KBM-7 (cell line): ENCODE measurements around the gene NDFIP1.
"Not testable (repeated sequence)": the region's sequence is repeated elsewhere in the genome, so short reads cannot be mapped to it uniquely, and the experiment has no call there.

Source experiments
- DNase-seq: peaks from one replicate; pipeline ENCODE4 v3.0.0-alpha.2; 2015
- in situ Hi-C: fragments of 300-500 bp; cut with MboI; formaldehyde crosslinking; loops from 2 replicates; pipeline ENCODE4 v1.14.3; 2020; ENCODE audit warnings: low sequenced_read_pairs, low pct_unique_long_range_greater_than_20kb, mixed read lengths

NDFIP1 gene

GRCh38 chr5:142145106-142145900, 36.7 kb downstream of the NDFIP1 start:
- in situ Hi-C loops, result loop anchor here (25.0 kb wide), 1 partner anchor 133 kb away; the partner anchor contains the start of gene GNPDA1
- peak; percentile 81 for DNase-seq

GRCh38 chr5:142149363-142149762, 40.8 kb downstream of the NDFIP1 start:
- in situ Hi-C loops, result loop anchor here (25.0 kb wide), 1 partner anchor 137 kb away; the partner anchor contains the start of gene GNPDA1
- DNase-seq, result no peak

GRCh38 chr5:142150431-142150830, 41.9 kb downstream of the NDFIP1 start:
- in situ Hi-C loops, result loop anchor here (25.0 kb wide), 1 partner anchor 537 kb away; the partner anchor contains the start of gene FGF1
- no peak for DNase-seq

GRCh38 chr5:142151436-142152383, 43.1 kb downstream of the NDFIP1 start:
- in situ Hi-C loops, result loop anchor here (25.0 kb wide), 1 partner anchor 536 kb away; the partner anchor contains the start of gene FGF1
- peak; percentile 69 for DNase-seq

- in situ Hi-C loops, result loop anchor here (25.0 kb wide), 1 partner anchor 535 kb away; the partner anchor contains the start of gene FGF1
Observed at GRCh38 chr5:142152384-142152732, 43.8 kb downstream of the NDFIP1 start.

GRCh38 chr5:142153674-142154448, 45.3 kb downstream of the NDFIP1 start:
- in situ Hi-C loops, result loop anchor here (25.0 kb wide), 1 partner anchor 533 kb away; the partner anchor contains the start of gene FGF1
- DNase-seq, result no peak

More at GRCh38 chr5:142152384-142152732, 43.8 kb downstream of the NDFIP1 start:
- DNase-seq, result no peak

GRCh38 chr5:142154449-142154841, 45.9 kb downstream of the NDFIP1 start:
- in situ Hi-C loops, result loop anchor here (25.0 kb wide), 1 partner anchor 533 kb away; the partner anchor contains the start of gene FGF1
- DNase-seq, result not testable (repeated sequence)

- no peak for DNase-seq
- in situ Hi-C loops, result loop anchor here (25.0 kb wide), 1 partner anchor 530 kb away; the partner anchor contains the start of gene FGF1
Observed at GRCh38 chr5:142156839-142157463, 48.4 kb downstream of the NDFIP1 start.

- in situ Hi-C loops, result loop anchor here (25.0 kb wide), 1 partner anchor 528 kb away; the partner anchor contains the start of gene FGF1
- DNase-seq, result no peak
Observed at GRCh38 chr5:142159354-142159753, 50.8 kb downstream of the NDFIP1 start.

- in situ Hi-C loops, result loop anchor here (25.0 kb wide), 1 partner anchor 523 kb away; the partner anchor contains the start of gene FGF1
- DNase-seq, result no peak
Observed at GRCh38 chr5:142164315-142164714, 55.7 kb downstream of the NDFIP1 start.

- no peak for DNase-seq
- in situ Hi-C loops, result loop anchor here (25.0 kb wide), 1 partner anchor 521 kb away; the partner anchor contains the start of gene FGF1
Observed at GRCh38 chr5:142166754-142167153, 58.2 kb downstream of the NDFIP1 start.

GRCh38 chr5:142167458-142167857, 58.9 kb downstream of the NDFIP1 start:
- in situ Hi-C loops, result loop anchor here (25.0 kb wide), 1 partner anchor 520 kb away; the partner anchor contains the start of gene FGF1
- DNase-seq, result no peak

GRCh38 chr5:142168365-142168764, 59.8 kb downstream of the NDFIP1 start:
- DNase-seq, result no peak
- in situ Hi-C loops, result loop anchor here (25.0 kb wide), 1 partner anchor 519 kb away; the partner anchor contains the start of gene FGF1

- in situ Hi-C loops, result loop anchor here (25.0 kb wide), 1 partner anchor 517 kb away; the partner anchor contains the start of gene FGF1
- DNase-seq, result no peak
Observed at GRCh38 chr5:142170254-142170953, 61.8 kb downstream of the NDFIP1 start.

- no peak for DNase-seq
- in situ Hi-C loops, result loop anchor here (25.0 kb wide), 1 partner anchor 516 kb away; the partner anchor contains the start of gene FGF1
Observed at GRCh38 chr5:142171270-142171669, 62.7 kb downstream of the NDFIP1 start.

GRCh38 chr5:142175039-142175438, 66.5 kb downstream of the NDFIP1 start:
- in situ Hi-C loops, result no loop called here
- no peak for DNase-seq
